Stimulated activated CD8-positive, alpha-beta memory T cell treated with anti-CD3 and anti-CD28 coated beads, Interleukin-4, amount 100 ng/mL, for 48 hours (primary cell): Measurements from ENCODE around the gene OR2T4.

Experiments
- DNase-seq: peaks from one replicate; pipeline ENCODE4 v3.0.0-alpha.2; 2020

Gene OR2T4, protein sequence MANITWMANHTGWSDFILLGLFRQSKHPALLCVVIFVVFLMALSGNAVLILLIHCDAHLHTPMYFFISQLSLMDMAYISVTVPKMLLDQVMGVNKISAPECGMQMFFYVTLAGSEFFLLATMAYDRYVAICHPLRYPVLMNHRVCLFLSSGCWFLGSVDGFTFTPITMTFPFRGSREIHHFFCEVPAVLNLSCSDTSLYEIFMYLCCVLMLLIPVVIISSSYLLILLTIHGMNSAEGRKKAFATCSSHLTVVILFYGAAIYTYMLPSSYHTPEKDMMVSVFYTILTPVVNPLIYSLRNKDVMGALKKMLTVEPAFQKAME

DNA sequence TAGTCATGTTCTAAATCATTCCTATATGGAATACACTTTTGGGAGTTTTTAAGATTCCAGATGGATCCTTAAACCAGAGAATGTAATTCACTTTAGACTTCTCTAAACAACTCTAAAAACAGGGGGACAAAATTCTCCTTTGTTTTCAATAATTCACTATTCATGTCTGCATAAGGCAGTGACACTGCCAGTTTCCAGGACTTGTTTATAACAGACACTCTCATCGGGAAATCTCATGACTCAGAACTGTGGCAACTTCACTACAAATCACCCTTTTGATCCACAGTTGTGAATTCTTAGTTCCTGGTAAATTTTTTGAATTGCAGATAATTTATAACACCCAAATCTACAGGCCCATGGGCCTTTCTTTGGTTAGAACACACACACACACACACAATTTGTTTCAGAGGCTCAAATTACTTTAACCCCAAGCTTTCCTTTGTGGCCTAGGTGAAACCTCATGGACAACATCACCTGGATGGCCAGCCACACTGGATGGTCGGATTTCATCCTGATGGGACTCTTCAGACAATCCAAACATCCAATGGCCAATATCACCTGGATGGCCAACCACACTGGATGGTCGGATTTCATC, at the start of gene OR2T4:
Gene OR2T4 (plus strand): TSS at position 545 of the 595 bp plus-strand sequence. CDS start 0 bp downstream, at position 545.
- DNase-seq, result no peak

DNA sequence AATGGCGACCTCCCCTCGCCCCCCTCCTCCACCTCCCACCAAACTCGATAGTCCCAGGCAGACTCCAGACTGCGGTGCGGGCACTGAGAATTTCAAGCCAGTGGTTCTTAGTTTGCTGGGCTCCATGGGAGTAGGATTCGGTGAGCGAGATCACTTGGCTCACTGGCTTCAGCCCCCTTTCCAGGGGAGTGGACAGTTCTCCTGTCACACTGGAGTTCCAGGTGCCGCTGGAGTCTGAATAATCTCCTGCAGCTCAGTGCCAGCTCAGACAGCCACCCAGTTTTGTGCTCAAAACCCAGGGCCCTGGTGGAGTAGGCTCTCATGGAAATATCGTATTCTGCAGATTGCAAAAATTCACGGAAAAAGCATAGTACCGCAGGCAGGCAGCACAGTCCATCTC, 44.7 kb upstream of the OR2T4 start:
- DNase-seq, result no peak

DNA sequence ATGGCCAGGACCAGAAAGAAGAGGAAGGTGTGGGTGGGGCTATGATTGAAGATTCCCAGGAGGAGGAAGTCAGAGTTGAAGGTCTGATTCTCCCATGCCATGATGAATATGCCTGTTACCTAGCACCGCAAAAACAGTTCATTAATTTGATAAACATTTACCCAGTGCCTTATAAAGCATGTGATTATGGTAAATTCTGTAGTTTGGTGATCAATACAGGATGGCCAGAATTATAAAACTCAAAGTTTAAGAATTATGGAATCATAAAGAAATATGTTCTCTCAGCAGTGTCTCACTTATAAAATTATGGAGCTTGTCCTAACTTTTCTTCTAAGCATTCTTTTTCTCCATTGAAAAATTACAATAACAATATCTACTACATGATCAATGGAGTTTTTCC, 37.0 kb upstream of the OR2T4 start, which contains the start of gene OR2M7:
Gene OR2M7 (minus strand): TSS at position 101 of the 400 bp plus-strand sequence. CDS start 0 bp downstream, at position 101.
- no peak for DNase-seq

DNA sequence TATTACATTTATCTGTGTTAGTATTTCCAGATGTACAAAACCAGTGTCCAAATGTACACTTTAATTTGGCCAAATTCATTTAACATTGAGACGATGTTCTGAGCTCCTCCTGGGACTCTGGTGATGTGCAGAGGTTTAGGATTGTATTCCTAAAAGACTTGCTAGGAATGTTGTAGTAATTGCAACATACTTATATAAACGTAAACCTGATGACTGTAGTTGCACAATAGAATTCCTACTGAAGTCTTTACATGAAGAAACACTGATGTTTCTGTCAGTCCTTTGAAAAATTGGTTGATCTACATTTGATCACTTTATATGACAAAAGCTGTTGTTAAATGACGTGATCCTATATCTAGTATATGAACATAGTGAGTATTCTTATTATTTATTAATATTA, 18.0 kb upstream of the OR2T4 start:
- DNase-seq, result no peak

DNA sequence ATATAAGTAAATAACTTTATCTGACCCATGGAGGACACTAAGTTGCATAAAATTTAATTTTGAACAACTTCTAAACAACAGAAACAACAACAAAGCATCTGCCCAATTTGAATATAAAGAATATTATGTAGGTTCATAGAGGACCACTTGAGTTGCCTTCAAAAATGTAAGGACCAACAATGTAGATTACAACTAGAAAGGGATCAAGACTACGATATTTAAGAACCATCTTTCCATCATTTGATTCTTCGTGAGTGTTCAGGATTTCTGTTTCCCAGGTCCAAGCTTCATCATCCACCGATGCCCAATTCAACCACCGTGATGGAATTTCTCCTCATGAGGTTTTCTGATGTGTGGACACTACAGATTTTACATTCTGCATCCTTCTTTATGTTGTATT, 13.0 kb upstream of the OR2T4 start, which contains the start of gene OR14C36:
Gene OR14C36 (plus strand): TSS at position 301 of the 400 bp plus-strand sequence. CDS start 0 bp downstream, at position 301.
- no peak for DNase-seq

DNA sequence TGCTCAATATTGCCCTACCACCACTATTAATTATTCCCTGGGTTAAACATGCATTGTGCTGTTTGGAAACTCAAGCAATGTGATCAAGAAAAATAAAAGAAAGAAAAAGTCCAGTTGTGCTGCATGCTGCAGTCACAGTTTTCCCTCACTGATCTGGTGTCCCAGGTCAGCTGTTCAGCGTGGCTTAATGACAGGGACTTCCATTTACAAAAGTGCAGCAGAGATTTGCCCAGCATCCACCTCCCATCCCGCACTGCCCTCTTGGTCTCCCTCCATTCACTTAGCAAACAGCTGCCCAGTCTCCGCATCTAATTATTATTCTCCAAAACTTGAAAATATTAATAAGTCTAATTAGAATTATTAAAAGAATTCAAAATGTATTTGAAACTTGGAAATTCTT, 2.0 kb upstream of the OR2T4 start:
- DNase-seq, result no peak

DNA sequence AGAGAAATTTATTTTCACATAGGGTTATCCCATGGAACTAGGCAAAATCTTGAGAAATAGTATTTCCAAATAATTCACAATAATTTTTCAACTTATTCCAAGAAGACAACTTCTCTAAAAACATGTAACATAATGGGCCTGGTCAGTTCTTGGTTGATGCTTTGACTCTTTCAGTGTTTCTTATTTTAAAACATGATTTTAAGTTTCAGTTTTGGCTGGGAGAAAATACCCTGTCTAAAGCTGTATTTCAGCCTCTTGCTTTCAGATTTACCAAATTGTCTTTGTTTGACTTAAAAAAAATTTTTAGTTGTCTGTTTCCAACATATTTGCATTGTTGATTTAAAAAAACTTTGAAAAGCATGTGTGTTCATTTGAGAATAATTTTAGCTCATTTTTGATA, 5.1 kb downstream of the OR2T4 start:
- no peak for DNase-seq

DNA sequence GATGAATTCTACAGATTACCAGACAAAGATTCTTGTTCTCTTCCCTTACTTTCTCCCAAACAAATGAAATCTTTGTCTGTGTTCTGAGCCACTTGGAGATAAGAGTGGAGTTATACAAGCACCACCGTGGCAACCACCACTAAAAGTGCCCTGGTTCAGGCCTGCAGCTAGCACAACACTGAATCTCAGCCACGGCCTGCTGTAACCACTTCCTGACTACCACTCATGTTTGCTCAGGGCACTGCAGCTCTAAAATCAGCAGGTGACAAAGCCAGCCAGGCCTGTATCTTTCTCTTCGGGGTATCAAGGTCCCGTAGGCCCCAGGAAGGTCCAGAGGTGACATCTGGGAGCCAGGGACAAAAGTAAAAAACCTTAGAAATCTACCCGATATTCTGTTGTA, 10.9 kb downstream of the OR2T4 start:
- DNase-seq, result no peak

DNA sequence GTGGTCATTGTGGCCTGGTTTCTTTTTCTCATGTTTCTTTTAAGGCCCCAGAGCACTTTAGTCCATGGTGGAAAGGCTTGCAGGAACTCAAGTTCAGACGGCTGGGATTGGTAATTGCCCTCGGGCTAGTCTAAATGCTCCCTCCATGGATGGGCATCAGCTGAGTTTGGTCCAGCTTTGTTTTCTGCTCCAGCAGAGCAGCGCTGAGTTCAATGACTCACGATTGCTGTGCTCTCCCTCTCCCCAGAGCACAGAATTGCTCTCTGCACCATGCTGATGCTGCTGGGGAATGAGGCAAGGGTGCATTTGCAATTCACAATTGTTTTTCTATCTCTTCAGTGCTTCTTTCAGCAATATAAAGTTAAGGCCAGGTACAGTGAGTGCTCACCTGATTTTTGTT, 12.3 kb downstream of the OR2T4 start:
- DNase-seq, result no peak

DNA sequence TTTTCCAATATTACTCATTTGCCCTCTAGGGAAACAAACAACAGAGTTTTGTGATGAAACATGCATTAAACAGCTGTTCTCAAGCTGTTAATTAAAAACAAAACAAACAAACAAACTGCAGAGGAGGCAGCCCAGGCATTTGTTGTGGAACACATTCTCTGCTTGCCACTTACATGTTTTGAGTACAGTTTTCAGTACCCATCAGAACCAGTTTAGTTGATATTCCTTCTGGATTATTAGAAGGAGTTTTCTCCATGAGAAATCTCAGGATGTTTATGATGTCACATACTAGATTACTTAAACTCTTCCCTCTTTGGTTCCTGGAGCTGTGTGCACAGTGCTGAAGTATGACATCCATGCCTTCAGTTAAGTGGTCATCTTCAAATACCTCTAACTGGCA, 14.0 kb downstream of the OR2T4 start, which contains the start of gene OR2T6:
Gene OR2T6 (plus strand): TSS at position 301 of the 400 bp plus-strand sequence. CDS start 11,863 bp downstream, outside the sequence.
- no peak for DNase-seq

DNA sequence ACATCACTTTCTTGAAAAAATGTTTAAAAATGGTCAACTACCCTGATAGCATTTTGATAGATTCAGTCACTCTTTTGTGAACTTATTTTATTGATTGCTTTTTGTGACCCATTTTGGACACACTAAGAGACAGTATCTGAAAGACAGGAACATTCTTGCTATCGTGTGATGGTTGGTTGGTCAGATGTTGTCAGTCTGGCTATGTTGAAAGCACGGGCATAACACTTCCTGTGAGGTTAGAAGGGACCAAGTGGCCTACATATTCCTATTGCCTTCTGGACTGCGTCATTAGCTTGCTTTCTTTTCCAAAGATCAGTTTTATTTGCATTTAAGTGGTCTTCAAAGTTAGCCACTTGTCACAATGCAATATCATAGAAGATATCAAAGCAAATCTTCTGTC, 15.5 kb downstream of the OR2T4 start:
- DNase-seq, result no peak

DNA sequence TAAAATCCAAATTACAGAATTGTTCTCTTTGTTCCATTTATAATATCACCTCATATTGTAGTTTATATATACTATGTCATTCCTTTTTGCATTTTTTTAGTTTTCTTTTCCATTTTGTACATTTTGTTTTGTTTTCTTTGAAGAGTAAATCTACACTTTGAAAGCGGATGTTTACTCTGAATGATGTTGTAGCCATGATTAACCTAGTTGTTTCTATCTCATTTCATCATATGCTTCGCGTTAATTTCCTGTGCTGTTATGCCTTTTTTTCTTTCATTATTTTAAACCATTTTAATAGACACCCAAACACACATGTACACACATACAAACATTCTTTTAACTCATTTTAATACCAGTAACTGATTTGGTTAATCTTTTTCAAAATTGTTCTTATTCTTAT, 19.4 kb downstream of the OR2T4 start:
- DNase-seq, result no peak

DNA sequence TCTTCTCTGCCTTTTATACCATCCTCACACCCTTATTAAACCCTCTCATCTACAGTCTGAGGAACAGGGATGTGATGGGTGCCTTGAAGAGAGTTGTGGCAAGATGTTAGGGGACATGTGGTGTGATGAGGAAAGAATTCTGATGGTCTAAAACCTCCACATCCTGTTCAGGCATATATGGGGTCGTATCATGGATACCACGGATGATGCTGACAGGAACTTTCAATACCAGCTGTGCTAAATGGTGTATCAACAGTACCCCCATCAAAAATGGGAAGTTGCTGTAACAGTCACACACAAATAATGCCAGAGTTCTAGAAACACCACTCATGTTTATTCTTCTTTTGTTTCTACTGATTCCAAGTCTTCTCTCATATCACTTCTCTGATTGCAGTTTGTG, 27.0 kb downstream of the OR2T4 start:
- no peak for DNase-seq

DNA sequence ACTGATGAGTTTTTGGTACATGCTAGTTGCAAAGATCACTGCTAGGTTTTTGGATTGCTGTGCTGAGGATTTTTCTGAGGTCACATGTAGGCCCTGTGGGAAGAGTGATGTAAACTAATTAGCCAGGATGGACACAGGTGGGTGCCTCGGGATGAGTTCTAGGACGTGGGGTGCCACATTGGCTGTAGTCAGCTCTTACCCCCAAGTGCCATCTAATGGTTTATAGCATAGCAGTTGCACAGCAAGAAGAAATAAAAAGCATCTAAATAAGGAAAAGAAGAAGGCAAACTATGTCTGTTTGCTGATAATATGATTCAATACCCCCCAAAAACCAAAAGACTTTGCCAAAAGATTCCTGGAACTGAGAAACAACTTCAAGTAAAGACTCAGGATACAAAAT, 31.6 kb downstream of the OR2T4 start:
- no peak for DNase-seq

DNA sequence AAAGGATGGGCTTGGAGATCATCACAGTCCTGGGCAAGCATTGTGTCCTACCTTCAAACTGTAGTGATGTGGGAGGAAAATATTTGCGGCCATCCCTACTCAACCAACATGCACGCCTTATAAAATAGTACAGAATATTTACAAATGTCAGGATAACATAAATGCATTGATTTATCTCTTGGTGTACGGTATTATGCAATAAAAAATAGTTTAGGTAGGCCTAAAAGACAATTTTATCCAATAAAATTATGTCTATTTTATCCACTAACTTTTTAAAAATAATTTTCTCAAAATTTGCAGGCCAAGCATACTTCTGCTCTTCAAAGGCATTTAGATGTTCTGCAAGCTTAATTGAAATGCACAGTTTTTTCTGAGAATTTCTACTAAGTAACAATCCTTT, 41.3 kb downstream of the OR2T4 start, which contains the start of gene OR2T1:
Gene OR2T1 (plus strand): TSS at position 301 of the 400 bp plus-strand sequence. CDS start 3,100 bp downstream, outside the sequence.
- no peak for DNase-seq

DNA sequence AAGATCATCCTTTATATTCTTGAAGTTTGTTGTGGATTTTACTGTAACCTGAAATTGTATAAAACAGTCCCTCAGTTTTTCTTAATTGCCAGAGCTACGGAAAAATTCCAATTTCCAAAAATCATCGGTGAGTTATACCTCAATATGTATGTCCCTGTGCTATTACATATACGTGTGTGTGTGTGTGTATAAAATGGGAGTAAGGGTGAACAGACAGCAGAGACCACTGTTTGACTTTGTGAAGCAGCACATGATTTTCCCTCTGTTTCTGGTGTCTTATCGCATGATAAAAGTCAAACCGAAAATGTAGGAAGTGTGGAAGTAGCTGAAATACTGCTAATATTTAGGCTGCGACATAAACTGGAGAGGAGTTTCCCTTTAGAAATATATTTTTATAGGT, 42.6 kb downstream of the OR2T4 start:
- no peak for DNase-seq

DNA sequence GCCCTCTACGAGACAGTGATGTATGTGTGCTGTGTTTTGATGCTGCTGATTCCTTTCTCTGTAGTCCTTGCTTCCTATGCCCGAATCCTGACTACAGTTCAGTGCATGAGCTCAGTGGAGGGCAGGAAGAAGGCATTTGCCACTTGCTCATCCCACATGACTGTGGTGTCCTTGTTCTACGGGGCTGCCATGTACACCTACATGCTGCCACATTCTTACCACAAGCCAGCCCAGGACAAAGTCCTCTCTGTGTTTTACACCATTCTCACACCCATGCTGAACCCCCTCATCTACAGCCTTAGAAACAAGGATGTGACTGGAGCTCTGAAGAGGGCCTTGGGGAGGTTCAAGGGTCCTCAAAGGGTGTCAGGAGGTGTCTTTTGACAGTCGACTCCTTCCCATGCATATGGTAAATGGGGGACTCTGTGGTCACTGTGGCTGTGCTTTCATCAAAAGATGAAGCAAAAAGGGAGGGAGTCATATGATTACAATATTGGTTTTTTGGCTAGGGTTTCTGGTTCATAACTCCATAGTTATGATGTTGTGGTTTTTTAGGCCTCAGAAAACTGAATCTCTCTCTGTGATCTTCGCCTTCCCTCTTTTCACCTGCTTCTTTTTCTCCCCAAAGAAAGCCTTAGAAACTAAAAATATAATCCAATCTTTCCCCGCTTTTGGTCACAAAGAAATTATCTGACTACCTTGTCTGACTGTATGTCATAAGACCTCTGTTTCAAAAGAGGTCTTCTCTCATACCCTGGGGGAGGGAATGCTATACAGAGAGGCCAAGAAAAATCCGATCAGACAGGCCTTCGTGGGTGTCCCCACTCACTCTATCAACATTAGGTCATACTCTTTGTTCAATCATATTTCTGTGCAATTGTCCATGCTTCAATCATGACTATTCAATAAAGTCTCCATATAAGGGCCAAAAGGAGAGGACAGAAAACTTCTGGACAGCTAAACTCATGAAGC, 45.5 kb downstream of the OR2T4 start:
- DNase-seq, result no peak
